Prostate gland (tissue), 2 donors: ENCODE results near the gene ITPKB. TPM values are rescaled to one million over a fixed set of nuclear protein-coding genes. Genes with fewer than 3 reads are reported as not detected.

Source experiments
- DNase-seq: peaks from one replicate; pipeline ENCODE4 v3.0.0-alpha.2; 2019; ENCODE audit warnings: low spot score
- H3K27ac ChIP-seq, 2 donors: fragments of 200-600 bp; sonication (generic); 2 replicates each; pipeline ENCODE4 v1.5.1; 2017 to 2019
- H3K27me3 ChIP-seq: fragments of 200-600 bp; sonication (generic); replicated peaks from 2 replicates; pipeline ENCODE4 v1.5.1; 2019; ENCODE audit not compliant: insufficient read depth
- H3K36me3 ChIP-seq, 2 donors: fragments of 200-600 bp; sonication (generic); 1 replicate in 1 of 2; 2 replicates in 1 of 2; pipeline versions ENCODE4 v1.5.1 to v1.8.1; 2017 to 2019
- H3K4me1 ChIP-seq: fragments of 200-600 bp; sonication (generic); replicated peaks from 2 replicates; pipeline ENCODE4 v1.5.1; 2019
- H3K4me3 ChIP-seq, 2 donors: fragments of 200-600 bp; sonication (generic); 2 replicates each; pipeline ENCODE4 v1.5.1; 2017 to 2019
- H3K9me3 ChIP-seq: fragments of 200-600 bp; sonication (generic); 2 replicates; pipeline ENCODE4 v1.5.1; 2017
- CTCF ChIP-seq, 4 experiments: fragments of 200-600 bp in 2 of 4; fragments of 450-650 bp in 2 of 4; sonication (generic) in 2 of 4; IDR thresholded peaks; 1 replicate in 3 of 4; 2 replicates in 1 of 4; pipeline ENCODE4 v1.5.1; 2016 to 2019; ENCODE audit warnings: antibody characterized with exemption in 4 of 4, mild to moderate bottlenecking in 2 of 4, moderate library complexity in 2 of 4
- POLR2A ChIP-seq: fragments of 450-650 bp; IDR thresholded peaks from one replicate; pipeline ENCODE4 v1.6.1; 2016; ENCODE audit warnings: antibody characterized with exemption, mild to moderate bottlenecking
- POLR2AphosphoS5 ChIP-seq: sonication (generic); formaldehyde crosslinking; IDR thresholded peaks from one replicate; pipeline ENCODE4 v1.6.1; 2017; ENCODE audit warnings: antibody characterized with exemption
- WGBS: methylation state at CpG from one replicate; pipeline ENCODE4 v1.1.5; 2018; 5-methylcytosine and 5-hydroxymethylcytosine counted together
- intact Hi-C: fragments of 100-400 bp; cut with DNase I; formaldehyde crosslinking; loops from one replicate; pipeline ENCODE4 v1.14.2; 2022
- total RNA-seq, 2 donors: library from RNA; depleted of rRNA; stranded (reverse); fragments of >200 nt; gene quantifications; one replicate each; pipeline ENCODE4 v1.1.0, GENCODE V29; 2016

The ITPKB gene
- 10 to 100 TPM; 47.5 to 49.2 TPM for total RNA-seq

GRCh38 chr1:226738995-226739695 lies at the start of gene ITPKB:
ITPKB (minus strand) TSS chr1:226739282; CDS start chr1:226737458, 1,824 bp downstream.
- TF ChIP-seq POLR2A (peak; percentile 57), CTCF (IDR thresholded peaks at IDR 0.05) (peak in 1 of 4 experiments; percentile 10), POLR2AphosphoS5 (peak; percentile 66)
- intact Hi-C loops, result loop anchor here (2.0 to 5.0 kb wide), 4 partner anchors 36 to 107 kb away; no protein-coding TSS in a partner anchor
- H3K4me1 ChIP-seq, result peaks cover 21% of the 10 kb centered on the region
- no peaks in the 10 kb centered on the region for H3K27me3 ChIP-seq
- peak; percentile 77 for DNase-seq
- under 1% methylated on average over 23 of the region's 23 CpGs for WGBS
- H3K9me3 ChIP-seq, result no peaks in the 10 kb centered on the region
- no peaks in the 10 kb centered on the region for H3K36me3 ChIP-seq
- H3K27ac ChIP-seq, result peak within 1 kb of the TSS; percentile 88 to 95
- H3K4me3 ChIP-seq, result peak within 1 kb of the TSS; percentile 83 to 88

DNA sequence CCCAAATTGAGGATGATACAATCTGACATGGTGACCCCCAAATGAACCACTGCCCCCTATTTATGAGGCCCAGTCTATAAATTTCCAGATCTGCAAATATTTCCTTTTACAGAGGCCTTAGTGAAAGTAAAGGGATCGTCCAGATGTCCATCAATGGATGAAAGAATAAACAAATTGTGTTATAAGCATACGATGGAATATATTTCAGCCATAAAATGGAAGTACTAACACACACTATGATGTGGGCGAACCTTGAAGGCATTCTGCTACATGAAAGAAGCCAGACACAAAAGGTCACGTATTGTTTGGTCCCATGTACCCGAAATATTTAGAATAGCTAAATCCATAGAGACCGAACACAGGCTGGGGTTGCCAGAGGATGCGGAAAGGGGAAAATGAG lies 48.6 kb upstream of the ITPKB start:
- intact Hi-C loops, result no loop called here
- Histone ChIP-seq H3K27me3 (no peaks in the 10 kb centered on the region), H3K4me3 (no peak overlapping the region), H3K27ac (no peak overlapping the region), H3K4me1 (no peaks in the 10 kb centered on the region), H3K36me3 (no peaks in the 10 kb centered on the region), H3K9me3 (no peaks in the 10 kb centered on the region)
- no peak for DNase-seq
- WGBS, result 83% methylated on average over 7 of the region's 7 CpGs
- no peak for TF ChIP-seq POLR2AphosphoS5
- no peak for TF ChIP-seq CTCF (IDR thresholded peaks at IDR 0.05)
- TF ChIP-seq POLR2A, result no peak

GRCh38 chr1:226787071-226787470 lies 48.0 kb upstream of the ITPKB start:
- WGBS, result 79% methylated on average over 2 of the region's 2 CpGs
- DNase-seq, result no peak
- Histone ChIP-seq H3K27ac (no peak overlapping the region), H3K4me3 (no peak overlapping the region), H3K4me1 (no peaks in the 10 kb centered on the region), H3K36me3 (no peaks in the 10 kb centered on the region), H3K27me3 (no peaks in the 10 kb centered on the region), H3K9me3 (no peaks in the 10 kb centered on the region)
- TF ChIP-seq POLR2A (no peak), CTCF (IDR thresholded peaks at IDR 0.05) (no peak), POLR2AphosphoS5 (no peak)
- intact Hi-C loops, result no loop called here

DNA sequence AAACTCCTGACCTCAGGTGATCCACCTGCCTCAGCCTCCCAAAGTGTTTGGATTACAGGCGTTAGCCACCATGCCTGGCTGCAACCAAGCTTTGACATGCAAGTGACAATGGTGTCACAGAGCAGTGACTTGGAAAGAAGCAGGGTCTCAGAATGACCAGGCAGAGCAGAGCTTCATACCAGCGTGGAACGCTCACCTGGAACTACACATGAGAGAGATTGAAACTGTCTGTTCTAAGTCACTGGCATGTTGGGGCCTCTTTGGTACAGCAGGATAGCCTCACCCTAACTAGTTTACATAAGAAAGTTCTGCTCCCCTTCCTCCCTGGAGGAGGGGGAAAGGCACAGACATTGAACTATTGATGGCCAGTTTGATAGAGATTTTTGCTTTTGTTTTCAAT lies 47.5 kb upstream of the ITPKB start:
- Histone ChIP-seq H3K4me3 (no peak overlapping the region), H3K9me3 (no peaks in the 10 kb centered on the region), H3K4me1 (no peaks in the 10 kb centered on the region), H3K27me3 (no peaks in the 10 kb centered on the region), H3K27ac (no peak overlapping the region), H3K36me3 (no peaks in the 10 kb centered on the region)
- intact Hi-C loops, result no loop called here
- 96% methylated on average over 3 of the region's 3 CpGs for WGBS
- no peak for TF ChIP-seq CTCF (IDR thresholded peaks at IDR 0.05)
- TF ChIP-seq POLR2A, result no peak
- TF ChIP-seq POLR2AphosphoS5, result no peak
- no peak for DNase-seq

- no peak overlapping the region for H3K27ac ChIP-seq
- 97% methylated on average over 2 of the region's 2 CpGs for WGBS
- intact Hi-C loops, result no loop called here
Observed at GRCh38 chr1:226785805-226786204, 46.7 kb upstream of the ITPKB start.

More at GRCh38 chr1:226785805-226786204, 46.7 kb upstream of the ITPKB start:
- DNase-seq, result no peak
- H3K36me3 ChIP-seq, result no peaks in the 10 kb centered on the region
- H3K9me3 ChIP-seq, result no peaks in the 10 kb centered on the region
- H3K4me3 ChIP-seq, result no peak overlapping the region
- TF ChIP-seq CTCF (IDR thresholded peaks at IDR 0.05) (no peak), POLR2AphosphoS5 (no peak), POLR2A (no peak)
- H3K4me1 ChIP-seq, result no peaks in the 10 kb centered on the region
- no peaks in the 10 kb centered on the region for H3K27me3 ChIP-seq
